Astrocyte (in vitro differentiated cells and primary cell): Measurements from ENCODE around the gene KIF26B.

Experiments
- EZH2 ChIP-seq: IDR thresholded peaks from 2 replicates; pipeline ENCODE4 v1.6.1; 2012; ENCODE audit warnings: mild to moderate bottlenecking, low read length, inconsistent platforms; ENCODE audit not compliant: insufficient read depth
- TF ChIP-seq, protein P1 (sequence below): IDR thresholded peaks from 2 replicates; pipeline ENCODE4 v1.5.1; 2011; ENCODE audit warnings: low read depth, mild to moderate bottlenecking, inconsistent platforms, low read length, moderate library complexity; ENCODE audit not compliant: insufficient read depth

DNA sequence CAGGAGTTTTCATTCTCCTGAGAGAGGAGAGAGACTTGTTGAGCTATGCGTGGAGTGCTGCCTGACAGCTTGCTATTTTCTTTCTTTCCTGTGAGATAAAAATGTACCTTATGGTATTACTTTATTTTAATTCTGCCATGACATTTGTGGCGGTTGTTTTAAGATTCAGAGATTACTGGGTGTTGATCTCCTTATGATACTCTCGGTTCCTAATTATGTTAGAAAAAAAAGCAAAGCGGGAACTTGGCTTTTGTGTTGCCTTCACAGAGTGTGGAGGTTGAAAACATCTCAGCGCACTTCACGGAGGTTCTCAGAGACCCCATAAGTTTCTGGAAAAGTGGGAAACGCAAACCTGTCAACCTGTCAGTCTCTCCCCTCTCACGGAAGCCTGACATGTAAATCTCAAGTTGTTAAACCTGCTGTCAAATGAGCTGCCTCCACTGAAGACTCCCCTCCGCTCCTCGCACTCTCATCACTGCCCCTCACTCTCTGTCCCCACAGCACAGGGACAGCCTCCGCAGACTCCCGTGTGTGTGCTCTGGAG is 405.6 kb downstream of the KIF26B start:
- TF ChIP-seq, protein P1, sequence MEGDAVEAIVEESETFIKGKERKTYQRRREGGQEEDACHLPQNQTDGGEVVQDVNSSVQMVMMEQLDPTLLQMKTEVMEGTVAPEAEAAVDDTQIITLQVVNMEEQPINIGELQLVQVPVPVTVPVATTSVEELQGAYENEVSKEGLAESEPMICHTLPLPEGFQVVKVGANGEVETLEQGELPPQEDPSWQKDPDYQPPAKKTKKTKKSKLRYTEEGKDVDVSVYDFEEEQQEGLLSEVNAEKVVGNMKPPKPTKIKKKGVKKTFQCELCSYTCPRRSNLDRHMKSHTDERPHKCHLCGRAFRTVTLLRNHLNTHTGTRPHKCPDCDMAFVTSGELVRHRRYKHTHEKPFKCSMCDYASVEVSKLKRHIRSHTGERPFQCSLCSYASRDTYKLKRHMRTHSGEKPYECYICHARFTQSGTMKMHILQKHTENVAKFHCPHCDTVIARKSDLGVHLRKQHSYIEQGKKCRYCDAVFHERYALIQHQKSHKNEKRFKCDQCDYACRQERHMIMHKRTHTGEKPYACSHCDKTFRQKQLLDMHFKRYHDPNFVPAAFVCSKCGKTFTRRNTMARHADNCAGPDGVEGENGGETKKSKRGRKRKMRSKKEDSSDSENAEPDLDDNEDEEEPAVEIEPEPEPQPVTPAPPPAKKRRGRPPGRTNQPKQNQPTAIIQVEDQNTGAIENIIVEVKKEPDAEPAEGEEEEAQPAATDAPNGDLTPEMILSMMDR: no peak
- no peak for TF ChIP-seq EZH2
